Cardiac muscle cell (in vitro differentiated cells and primary cell): ENCODE results near the gene PCK2. TPM values are rescaled to one million over a fixed set of nuclear protein-coding genes. Genes with fewer than 3 reads are reported as not detected.

Experiments used
- DNase-seq, 2 donors: peaks; one replicate each; pipeline versions ENCODE4 v3.0.0 to v3.0.0-alpha.2; 2010 to 2017; ENCODE audit warnings: low read depth in 1 of 2, low spot score in 1 of 2
- H3K27ac ChIP-seq: fragments of 200-600 bp; sonication (generic); 2 replicates; pipeline ENCODE4 v1.5.1; 2016
- H3K27me3 ChIP-seq: fragments of 200-600 bp; sonication (generic); 2 replicates; pipeline ENCODE4 v1.6.0; 2016; ENCODE audit warnings: control low read depth
- H3K36me3 ChIP-seq: fragments of 200-600 bp; sonication (generic); 2 replicates; pipeline ENCODE4 v1.5.1; 2016; ENCODE audit warnings: control low read depth
- H3K4me1 ChIP-seq: fragments of 200-600 bp; sonication (generic); 2 replicates; pipeline ENCODE4 v1.8.1; 2017; ENCODE audit warnings: low read depth, mild to moderate bottlenecking, mixed run types
- H3K4me3 ChIP-seq: fragments of 200-600 bp; sonication (generic); 2 replicates; pipeline ENCODE4 v1.5.1; 2016; ENCODE audit warnings: mild to moderate bottlenecking
- H3K9me3 ChIP-seq: fragments of 200-600 bp; sonication (generic); 2 replicates; pipeline ENCODE4 v1.5.1; 2017; ENCODE audit warnings: low read depth, mild to moderate bottlenecking, control low read depth
- polyA plus RNA-seq: library from polyadenylated mRNA; unstranded; fragments of >200 nt; fragmentation: Nextera tagmentation; extraction: Ambion mirVana; gene quantifications from 2 replicates; pipeline ENCODE4 v1.2.1, GENCODE V29; 2016
- total RNA-seq: library from RNA; depleted of rRNA; stranded (reverse); fragments of >200 nt; gene quantifications from 2 replicates; pipeline ENCODE4 v1.2.3, GENCODE V29; 2016
- TF ChIP-seq, protein P1 (sequence below): IDR thresholded peaks from 2 replicates; pipeline ENCODE4 v1.5.1; 2012; ENCODE audit warnings: low read depth, mild to moderate bottlenecking, low read length

Gene PCK2
- total and polyA plus RNA-seq, 2 experiments from 2014 or later, result 12.2 to 18.9 TPM

DNA sequence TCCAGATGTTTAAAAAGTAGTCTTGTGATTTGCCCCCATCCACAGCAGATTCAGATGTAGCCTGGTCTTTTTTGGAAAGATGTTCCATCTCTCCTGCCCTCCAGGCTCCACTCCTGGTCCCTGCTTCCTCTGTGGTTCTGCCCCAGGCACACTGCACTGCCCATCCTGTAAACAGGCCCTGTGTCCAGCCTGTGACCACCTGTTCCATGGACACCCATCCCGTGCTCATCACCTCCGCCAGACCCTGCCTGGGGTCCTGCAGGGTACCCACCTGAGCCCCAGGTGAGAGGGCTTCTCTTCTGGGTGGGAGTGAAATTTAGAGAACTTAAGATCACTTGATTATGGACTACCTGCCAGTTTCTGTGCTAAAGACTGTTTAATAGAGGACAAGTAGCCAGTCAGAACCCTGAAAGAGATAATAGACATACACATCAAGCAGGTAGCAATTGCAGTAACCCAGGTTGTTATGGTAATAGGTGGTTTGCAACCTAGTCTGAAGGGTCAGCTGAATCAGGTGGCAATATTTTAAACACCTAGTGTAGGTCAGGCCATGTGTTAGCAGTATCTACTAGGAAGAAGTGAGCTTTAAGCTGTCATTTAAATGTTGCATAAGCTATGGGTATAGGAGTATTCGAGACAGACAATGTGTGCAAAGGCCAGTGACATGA lies 55.3 kb downstream of the PCK2 start:
- DNase-seq, result no peak
- H3K4me1 ChIP-seq, result peaks cover 10% of the 10 kb centered on the region
- TF ChIP-seq, protein P1, sequence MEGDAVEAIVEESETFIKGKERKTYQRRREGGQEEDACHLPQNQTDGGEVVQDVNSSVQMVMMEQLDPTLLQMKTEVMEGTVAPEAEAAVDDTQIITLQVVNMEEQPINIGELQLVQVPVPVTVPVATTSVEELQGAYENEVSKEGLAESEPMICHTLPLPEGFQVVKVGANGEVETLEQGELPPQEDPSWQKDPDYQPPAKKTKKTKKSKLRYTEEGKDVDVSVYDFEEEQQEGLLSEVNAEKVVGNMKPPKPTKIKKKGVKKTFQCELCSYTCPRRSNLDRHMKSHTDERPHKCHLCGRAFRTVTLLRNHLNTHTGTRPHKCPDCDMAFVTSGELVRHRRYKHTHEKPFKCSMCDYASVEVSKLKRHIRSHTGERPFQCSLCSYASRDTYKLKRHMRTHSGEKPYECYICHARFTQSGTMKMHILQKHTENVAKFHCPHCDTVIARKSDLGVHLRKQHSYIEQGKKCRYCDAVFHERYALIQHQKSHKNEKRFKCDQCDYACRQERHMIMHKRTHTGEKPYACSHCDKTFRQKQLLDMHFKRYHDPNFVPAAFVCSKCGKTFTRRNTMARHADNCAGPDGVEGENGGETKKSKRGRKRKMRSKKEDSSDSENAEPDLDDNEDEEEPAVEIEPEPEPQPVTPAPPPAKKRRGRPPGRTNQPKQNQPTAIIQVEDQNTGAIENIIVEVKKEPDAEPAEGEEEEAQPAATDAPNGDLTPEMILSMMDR, result no peak
- no peak overlapping the region for H3K4me3 ChIP-seq
- H3K27ac ChIP-seq, result no peak overlapping the region
- no peaks in the 10 kb centered on the region for H3K9me3 ChIP-seq
- H3K27me3 ChIP-seq, result no peaks in the 10 kb centered on the region
- peaks cover 29% of the 10 kb centered on the region for H3K36me3 ChIP-seq

DNA sequence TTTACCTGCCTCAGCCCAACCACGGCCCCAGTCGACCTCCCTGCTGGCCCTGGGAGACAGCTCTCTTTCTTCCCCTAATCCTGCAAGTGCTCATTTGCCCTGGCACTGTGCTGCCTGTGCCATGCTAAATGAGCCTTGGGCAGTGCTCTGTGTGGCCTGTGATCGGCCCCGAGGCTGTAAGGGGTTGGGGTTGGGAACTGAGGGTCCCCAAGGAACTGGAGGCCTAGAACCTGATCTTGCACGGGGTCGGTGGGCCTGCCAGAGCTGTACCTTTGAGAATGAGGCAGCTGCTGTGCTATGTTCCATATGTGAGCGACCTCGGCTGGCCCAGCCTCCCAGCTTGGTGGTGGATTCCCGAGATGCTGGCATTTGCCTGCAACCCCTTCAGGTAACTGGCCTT lies 56.0 kb downstream of the PCK2 start:
- peaks cover 10% of the 10 kb centered on the region for H3K4me1 ChIP-seq
- no peaks in the 10 kb centered on the region for H3K9me3 ChIP-seq
- H3K36me3 ChIP-seq, result peaks cover 32% of the 10 kb centered on the region
- no peak for DNase-seq
- TF ChIP-seq, protein P1, result no peak
- no peak overlapping the region for H3K4me3 ChIP-seq
- H3K27me3 ChIP-seq, result no peaks in the 10 kb centered on the region
- no peak overlapping the region for H3K27ac ChIP-seq

DNA sequence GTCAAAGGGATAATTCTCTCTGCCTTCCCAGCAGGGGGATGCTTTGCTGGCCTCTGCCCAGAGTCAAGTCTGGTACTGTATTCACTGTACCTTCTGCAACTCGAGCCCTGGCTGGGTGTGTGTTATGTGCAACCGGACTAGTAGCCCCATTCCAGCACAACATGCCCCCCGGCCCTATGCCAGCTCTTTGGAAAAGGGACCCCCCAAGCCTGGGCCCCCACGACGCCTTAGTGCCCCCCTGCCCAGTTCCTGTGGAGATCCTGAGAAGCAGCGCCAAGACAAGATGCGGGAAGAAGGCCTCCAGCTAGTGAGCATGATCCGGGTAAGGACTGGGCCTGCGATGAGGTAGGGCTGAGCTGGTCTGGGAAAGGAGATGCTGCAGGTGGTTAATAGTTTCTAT lies 56.5 kb downstream of the PCK2 start:
- Histone ChIP-seq H3K4me1 (peaks cover 8% of the 10 kb centered on the region), H3K9me3 (no peaks in the 10 kb centered on the region), H3K27ac (no peak overlapping the region), H3K4me3 (no peak overlapping the region), H3K27me3 (no peaks in the 10 kb centered on the region), H3K36me3 (peaks cover 37% of the 10 kb centered on the region)
- TF ChIP-seq, protein P1, result no peak
- DNase-seq, result no peak

DNA sequence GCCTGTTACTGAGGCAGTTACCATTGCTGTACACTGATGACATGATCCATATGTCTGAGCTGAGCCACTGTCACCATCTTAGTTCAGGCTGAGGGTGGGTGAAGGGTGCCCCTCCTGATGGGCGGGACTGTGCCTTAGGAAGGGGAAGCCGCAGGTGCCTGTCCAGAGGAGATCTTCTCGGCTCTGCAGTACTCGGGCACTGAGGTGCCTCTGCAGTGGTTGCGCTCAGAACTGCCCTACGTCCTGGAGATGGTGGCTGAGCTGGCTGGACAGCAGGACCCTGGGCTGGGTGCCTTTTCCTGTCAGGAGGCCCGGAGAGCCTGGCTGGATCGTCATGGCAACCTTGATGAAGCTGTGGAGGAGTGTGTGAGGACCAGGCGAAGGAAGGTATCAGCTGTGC lies 56.9 kb downstream of the PCK2 start:
- DNase-seq, result no peak
- Histone ChIP-seq H3K4me1 (peaks cover 4% of the 10 kb centered on the region), H3K9me3 (no peaks in the 10 kb centered on the region), H3K27ac (no peak overlapping the region), H3K4me3 (no peak overlapping the region), H3K36me3 (peaks cover 41% of the 10 kb centered on the region), H3K27me3 (no peaks in the 10 kb centered on the region)
- TF ChIP-seq, protein P1, result no peak

DNA sequence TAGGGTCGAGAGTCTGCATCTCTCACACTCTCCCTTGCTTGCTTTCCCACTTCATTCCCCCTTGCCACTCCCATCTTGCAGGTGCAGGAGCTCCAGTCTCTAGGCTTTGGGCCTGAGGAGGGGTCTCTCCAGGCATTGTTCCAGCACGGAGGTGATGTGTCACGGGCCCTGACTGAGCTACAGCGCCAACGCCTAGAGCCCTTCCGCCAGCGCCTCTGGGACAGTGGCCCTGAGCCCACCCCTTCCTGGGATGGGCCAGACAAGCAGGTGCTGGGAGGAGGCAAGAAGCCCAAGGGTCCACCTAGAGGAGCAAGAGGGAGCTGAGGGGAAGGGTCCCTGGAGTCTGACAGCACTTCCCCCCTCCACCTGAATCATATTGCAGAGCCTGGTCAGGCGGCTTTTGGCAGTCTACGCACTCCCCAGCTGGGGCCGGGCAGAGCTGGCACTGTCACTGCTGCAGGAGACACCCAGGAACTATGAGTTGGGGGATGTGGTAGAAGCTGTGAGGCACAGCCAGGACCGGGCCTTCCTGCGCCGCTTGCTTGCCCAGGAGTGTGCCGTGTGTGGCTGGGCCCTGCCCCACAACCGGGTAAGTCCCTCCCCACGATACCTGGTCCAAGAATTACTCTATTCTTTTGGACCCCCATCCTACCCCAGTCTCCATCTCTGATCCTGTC lies 57.4 kb downstream of the PCK2 start:
- Histone ChIP-seq H3K9me3 (no peaks in the 10 kb centered on the region), H3K4me3 (no peak overlapping the region), H3K4me1 (peaks cover 4% of the 10 kb centered on the region), H3K27me3 (no peaks in the 10 kb centered on the region), H3K27ac (no peak overlapping the region), H3K36me3 (peaks cover 45% of the 10 kb centered on the region)
- TF ChIP-seq, protein P1, result no peak
- DNase-seq, result no peak

Other genes with a start within 250 kb of the PCK2 start
- gene DHRS4, start 140.5 kb upstream of the PCK2 start, total RNA-seq, result 44.9 and 70.8 TPM in 2 replicates
- gene DHRS4, start 140.5 kb upstream of the PCK2 start, polyA plus RNA-seq, result 42.0 and 62.2 TPM in 2 replicates
- gene DHRS4L2, start 105.4 kb upstream of the PCK2 start, total RNA-seq, result 13.7 and 17.0 TPM in 2 replicates
- 23.7 and 33.1 TPM in 2 replicates for gene DHRS4L2, start 105.4 kb upstream of the PCK2 start, polyA plus RNA-seq
- gene CARMIL3, start 42.3 kb upstream of the PCK2 start, total RNA-seq, result 0.06 and 0.85 TPM in 2 replicates
- gene CARMIL3, start 42.3 kb upstream of the PCK2 start, polyA plus RNA-seq, result 0.05 and 0.22 TPM in 2 replicates
- gene CPNE6, start 22.7 kb upstream of the PCK2 start, total RNA-seq, result 0.12 TPM in 1 of 2 replicates, not detected in the other
- gene CPNE6, start 22.7 kb upstream of the PCK2 start, polyA plus RNA-seq, result 0.43 and 0.96 TPM in 2 replicates
- 152 and 317 TPM in 2 replicates for gene DCAF11, start 20.5 kb downstream of the PCK2 start, total RNA-seq
- gene DCAF11, start 20.5 kb downstream of the PCK2 start, polyA plus RNA-seq, result 110 and 165 TPM in 2 replicates
- 4.2 and 6.7 TPM in 2 replicates for gene NRL, start 20.6 kb downstream of the PCK2 start, total RNA-seq
- gene NRL, start 20.6 kb downstream of the PCK2 start, polyA plus RNA-seq, result 4.8 and 5.1 TPM in 2 replicates
- 124 and 136 TPM in 2 replicates for gene FITM1, start 36.3 kb downstream of the PCK2 start, total RNA-seq
- gene FITM1, start 36.3 kb downstream of the PCK2 start, polyA plus RNA-seq, result 181 and 209 TPM in 2 replicates
- 211 and 238 TPM in 2 replicates for gene PSME1, start 41.9 kb downstream of the PCK2 start, total RNA-seq
- 383 and 492 TPM in 2 replicates for gene PSME1, start 41.9 kb downstream of the PCK2 start, polyA plus RNA-seq
- 54.6 and 69.3 TPM in 2 replicates for gene EMC9, start 47.3 kb downstream of the PCK2 start, total RNA-seq
- gene EMC9, start 47.3 kb downstream of the PCK2 start, polyA plus RNA-seq, result 82.3 and 114 TPM in 2 replicates
- 92.3 and 97.6 TPM in 2 replicates for gene PSME2, start 52.3 kb downstream of the PCK2 start, total RNA-seq
- gene PSME2, start 52.3 kb downstream of the PCK2 start, polyA plus RNA-seq, result 311 and 331 TPM in 2 replicates
- gene RNF31, start 53.2 kb downstream of the PCK2 start, total RNA-seq, result 81.0 and 134 TPM in 2 replicates
- 42.1 and 44.9 TPM in 2 replicates for gene RNF31, start 53.2 kb downstream of the PCK2 start, polyA plus RNA-seq
- gene IRF9, start 67.0 kb downstream of the PCK2 start, total RNA-seq, result 29.1 and 33.7 TPM in 2 replicates
- gene IRF9, start 67.0 kb downstream of the PCK2 start, polyA plus RNA-seq, result 27.3 and 35.4 TPM in 2 replicates
- 20.3 and 23.5 TPM in 2 replicates for gene REC8, start 77.8 kb downstream of the PCK2 start, total RNA-seq
- gene REC8, start 77.8 kb downstream of the PCK2 start, polyA plus RNA-seq, result 38.8 and 39.0 TPM in 2 replicates
- gene IPO4, start 94.5 kb downstream of the PCK2 start, total RNA-seq, result 32.0 and 40.7 TPM in 2 replicates
- 26.4 and 34.5 TPM in 2 replicates for gene IPO4, start 94.5 kb downstream of the PCK2 start, polyA plus RNA-seq
- 40.2 and 50.3 TPM in 2 replicates for gene TM9SF1, start 101.1 kb downstream of the PCK2 start, total RNA-seq
- 55.2 and 65.3 TPM in 2 replicates for gene TM9SF1, start 101.1 kb downstream of the PCK2 start, polyA plus RNA-seq
- gene TSSK4, start 111.4 kb downstream of the PCK2 start, total RNA-seq, result not detected in 2 replicates
- gene TSSK4, start 111.4 kb downstream of the PCK2 start, polyA plus RNA-seq, result 2.3 and 3.3 TPM in 2 replicates
- gene CHMP4A, start 119.2 kb downstream of the PCK2 start, total RNA-seq, result 26.4 and 31.0 TPM in 2 replicates
- 51.1 and 56.1 TPM in 2 replicates for gene CHMP4A, start 119.2 kb downstream of the PCK2 start, polyA plus RNA-seq
- 39.3 and 59.8 TPM in 2 replicates for gene MDP1, start 121.8 kb downstream of the PCK2 start, total RNA-seq
- gene MDP1, start 121.8 kb downstream of the PCK2 start, polyA plus RNA-seq, result 70.5 and 73.4 TPM in 2 replicates
- gene NEDD8, start 138.1 kb downstream of the PCK2 start, total RNA-seq, result 262 and 264 TPM in 2 replicates
- gene NEDD8, start 138.1 kb downstream of the PCK2 start, polyA plus RNA-seq, result 429 and 492 TPM in 2 replicates
- 59.5 and 66.3 TPM in 2 replicates for gene GMPR2, start 138.6 kb downstream of the PCK2 start, total RNA-seq
- 57.6 and 66.8 TPM in 2 replicates for gene GMPR2, start 138.6 kb downstream of the PCK2 start, polyA plus RNA-seq
- gene TINF2, start 148.3 kb downstream of the PCK2 start, total RNA-seq, result 32.3 and 40.8 TPM in 2 replicates
- 49.9 and 50.6 TPM in 2 replicates for gene TINF2, start 148.3 kb downstream of the PCK2 start, polyA plus RNA-seq
- 0.35 and 1.7 TPM in 2 replicates for gene TGM1, start 168.9 kb downstream of the PCK2 start, total RNA-seq
- 0.65 TPM in 1 of 2 replicates, not detected in the other for gene TGM1, start 168.9 kb downstream of the PCK2 start, polyA plus RNA-seq
- gene RABGGTA, start 177.3 kb downstream of the PCK2 start, total RNA-seq, result 39.6 and 43.5 TPM in 2 replicates
- gene RABGGTA, start 177.3 kb downstream of the PCK2 start, polyA plus RNA-seq, result 43.7 and 45.2 TPM in 2 replicates
- 43.2 and 54.3 TPM in 2 replicates for gene DHRS1, start 205.5 kb downstream of the PCK2 start, total RNA-seq
- gene DHRS1, start 205.5 kb downstream of the PCK2 start, polyA plus RNA-seq, result 53.5 and 58.1 TPM in 2 replicates
- gene NOP9, start 205.5 kb downstream of the PCK2 start, total RNA-seq, result 13.5 and 15.7 TPM in 2 replicates
- 2.7 and 4.3 TPM in 2 replicates for gene NOP9, start 205.5 kb downstream of the PCK2 start, polyA plus RNA-seq
- gene CIDEB, start 213.7 kb downstream of the PCK2 start, total RNA-seq, result not detected in 2 replicates
- not detected in 2 replicates for gene CIDEB, start 213.7 kb downstream of the PCK2 start, polyA plus RNA-seq
- gene LTB4R2, start 215.8 kb downstream of the PCK2 start, total RNA-seq, result 7.6 and 15.1 TPM in 2 replicates
- gene LTB4R2, start 215.8 kb downstream of the PCK2 start, polyA plus RNA-seq, result 0.17 and 1.8 TPM in 2 replicates
- 8.5 and 8.8 TPM in 2 replicates for gene LTB4R, start 217.2 kb downstream of the PCK2 start, total RNA-seq
- gene LTB4R, start 217.2 kb downstream of the PCK2 start, polyA plus RNA-seq, result 2.0 and 2.7 TPM in 2 replicates
- 0.35 and 1.5 TPM in 2 replicates for gene ADCY4, start 240.8 kb downstream of the PCK2 start, total RNA-seq
- 1.2 TPM in 1 of 2 replicates, not detected in the other for gene ADCY4, start 240.8 kb downstream of the PCK2 start, polyA plus RNA-seq
- 0.24 TPM in 1 of 2 replicates, not detected in the other for gene RIPK3, start 245.7 kb downstream of the PCK2 start, total RNA-seq
- 0.81 TPM in 1 of 2 replicates, not detected in the other for gene RIPK3, start 245.7 kb downstream of the PCK2 start, polyA plus RNA-seq